Hippocampal formation (tissue), 2 donors: ENCODE results near the gene HOXB6.

ENCODE experiments used
- DNase-seq, 2 donors: peaks; one replicate each; lab custom pipeline; 2025; lab: John Stamatoyannopoulos, UW

The HOXB6 gene

GRCh38 chr17:48552466-48553189, 52.2 kb downstream of the HOXB6 start:
- DNase-seq, result no peak

GRCh38 chr17:48551596-48552465, 53.0 kb downstream of the HOXB6 start:
- no peak for DNase-seq

GRCh38 chr17:48551214-48551555, 53.6 kb downstream of the HOXB6 start:
- DNase-seq, result no peak

DNA sequence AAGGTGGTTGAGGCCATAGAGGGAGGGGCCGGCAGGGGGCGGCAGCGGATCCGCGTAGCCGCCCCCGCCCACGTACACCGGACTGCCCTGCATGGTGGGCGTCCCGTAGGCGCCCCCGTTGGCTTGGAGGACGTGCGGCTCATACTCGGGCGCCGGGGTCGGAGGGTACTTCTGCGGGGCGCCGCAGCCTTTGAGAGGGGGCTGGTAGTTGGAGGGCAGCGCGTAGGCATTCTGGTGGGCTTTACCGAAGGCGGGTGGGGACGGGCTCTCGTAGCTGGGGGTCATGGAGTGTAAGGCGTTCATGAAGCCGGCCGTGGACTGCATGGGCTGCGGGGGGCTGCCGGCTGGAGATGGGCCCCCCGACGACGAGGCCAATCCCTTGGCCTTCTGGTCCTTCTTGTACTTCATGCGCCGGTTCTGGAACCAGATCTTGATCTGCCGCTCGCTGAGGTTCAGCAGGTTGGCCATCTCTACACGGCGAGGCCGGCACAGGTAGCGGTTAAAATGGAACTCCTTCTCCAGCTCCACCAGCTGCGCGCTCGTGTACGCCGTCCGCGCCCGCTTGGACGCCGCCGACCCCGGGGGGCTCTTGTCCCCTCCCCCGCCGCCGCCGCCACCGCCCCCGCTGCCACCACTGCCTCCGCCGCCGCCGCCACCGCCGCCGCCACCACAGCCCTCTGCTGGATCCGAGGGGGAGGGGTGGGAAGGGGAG, 54.1 kb downstream of the HOXB6 start:
- no peak for DNase-seq

DNA sequence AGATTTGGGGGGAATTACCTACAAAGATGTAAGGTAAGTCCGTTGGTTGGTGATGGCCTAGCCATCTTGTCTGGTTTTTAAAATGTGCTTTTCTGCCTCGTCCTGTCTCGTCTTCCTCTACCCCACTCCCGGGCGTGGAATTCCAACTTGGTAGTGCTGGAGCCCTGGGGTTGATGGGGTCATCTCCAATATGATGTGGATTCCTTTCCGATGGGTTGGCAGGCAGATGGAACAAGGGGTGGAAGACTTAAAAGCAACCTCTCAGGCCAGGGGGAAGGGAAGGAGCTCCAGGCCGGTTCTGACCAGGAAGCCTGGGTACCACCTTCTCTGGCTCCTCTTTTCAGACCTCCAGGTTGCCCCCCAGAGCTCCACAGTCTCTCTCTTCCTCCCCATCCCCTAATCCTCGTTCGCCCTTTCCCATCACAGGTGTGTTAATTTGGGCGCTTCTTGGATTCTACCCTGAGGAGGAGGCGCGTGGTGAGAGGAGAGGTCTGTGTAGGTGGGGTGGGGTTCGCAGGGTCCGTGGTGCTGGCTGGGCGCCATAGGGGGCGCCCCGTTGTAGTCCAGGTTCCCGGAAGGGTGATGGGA, 54.8 kb downstream of the HOXB6 start:
- no peak for DNase-seq

DNA sequence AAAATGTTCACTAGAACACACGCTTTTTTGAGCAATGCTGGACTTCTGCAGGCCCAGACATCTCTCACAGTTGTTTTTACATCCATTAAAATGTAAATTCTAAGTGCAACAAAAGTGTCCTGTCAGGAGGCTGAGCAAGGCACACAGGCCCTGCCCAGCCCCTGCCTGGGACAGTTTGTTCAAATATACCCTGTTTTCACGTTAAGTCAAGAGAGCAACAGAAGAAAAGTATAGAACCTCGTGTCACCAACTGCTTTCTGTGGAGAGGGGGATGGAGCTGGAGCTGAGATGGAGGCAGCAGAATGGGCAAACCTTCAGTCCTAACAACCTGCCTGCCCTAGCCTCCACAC, 55.5 kb downstream of the HOXB6 start:
- no peak for DNase-seq

DNA sequence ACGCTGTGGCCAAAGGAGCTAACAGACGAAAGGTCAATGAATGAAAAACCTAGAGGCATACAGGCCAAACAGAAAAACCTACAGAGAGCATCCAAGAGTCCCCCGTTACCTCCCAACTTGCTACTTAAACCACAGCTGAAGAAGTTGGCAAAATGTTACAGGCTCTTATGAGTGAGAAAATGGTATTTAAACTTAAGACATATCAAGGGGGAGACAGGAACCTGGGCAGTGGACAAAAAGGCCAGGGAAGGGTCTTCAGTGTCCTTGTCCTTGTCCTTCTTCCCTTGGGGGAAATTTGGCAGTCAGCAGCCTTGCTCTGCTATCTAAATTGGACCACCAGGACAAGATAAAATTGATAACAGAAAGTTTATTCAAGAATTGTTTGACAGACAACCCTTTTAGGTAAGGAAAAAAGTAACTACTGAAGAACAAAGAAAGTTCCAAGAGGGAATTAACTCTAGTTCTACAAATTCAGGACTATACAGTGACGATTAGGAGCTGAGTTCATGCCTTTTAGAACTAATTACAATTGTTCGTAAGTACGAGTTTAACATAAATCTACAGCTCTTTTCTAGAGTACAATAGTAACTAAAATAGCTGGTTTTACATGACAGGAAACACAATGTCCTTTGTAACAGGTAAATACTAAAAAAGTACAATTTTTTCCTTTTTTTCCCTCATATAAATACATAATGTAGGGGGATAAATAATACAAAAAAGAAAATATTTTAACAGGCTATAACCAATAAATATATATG, 56.1 kb downstream of the HOXB6 start:
- DNase-seq, result no peak

DNA sequence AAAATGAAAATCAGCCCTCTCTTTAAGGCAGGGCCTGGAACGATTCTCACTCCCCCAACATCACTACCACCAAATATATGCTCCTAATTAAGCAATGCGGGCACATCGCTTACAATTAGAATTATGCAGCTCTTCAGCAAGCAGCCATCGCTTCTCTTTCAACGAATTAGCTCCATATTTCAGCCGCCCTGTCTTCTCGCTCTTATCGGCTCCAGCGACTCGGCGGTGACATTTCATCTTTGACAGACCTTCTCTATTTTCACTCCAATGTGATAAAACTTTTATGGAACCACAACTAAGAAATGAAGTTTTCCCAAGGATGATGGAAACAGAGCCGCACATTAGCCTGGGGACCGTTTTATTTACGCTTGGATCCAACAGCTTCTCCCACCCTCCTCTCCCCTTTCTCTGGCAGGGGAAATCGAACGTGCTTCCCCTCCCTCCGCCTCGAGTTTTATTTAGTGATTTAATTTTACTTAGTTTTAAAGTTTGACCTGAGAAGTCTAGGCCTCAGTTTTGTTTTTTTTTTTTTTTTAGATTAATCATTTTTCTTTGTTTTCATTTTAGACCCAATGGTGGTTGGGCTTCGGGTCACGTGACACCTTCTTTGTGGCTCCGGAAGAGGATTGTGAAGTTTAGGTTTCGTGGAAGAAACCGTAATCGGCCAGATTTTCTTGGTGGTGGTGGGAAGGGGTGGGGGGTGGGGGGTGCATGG, 56.8 kb downstream of the HOXB6 start:
- no peak for DNase-seq

DNA sequence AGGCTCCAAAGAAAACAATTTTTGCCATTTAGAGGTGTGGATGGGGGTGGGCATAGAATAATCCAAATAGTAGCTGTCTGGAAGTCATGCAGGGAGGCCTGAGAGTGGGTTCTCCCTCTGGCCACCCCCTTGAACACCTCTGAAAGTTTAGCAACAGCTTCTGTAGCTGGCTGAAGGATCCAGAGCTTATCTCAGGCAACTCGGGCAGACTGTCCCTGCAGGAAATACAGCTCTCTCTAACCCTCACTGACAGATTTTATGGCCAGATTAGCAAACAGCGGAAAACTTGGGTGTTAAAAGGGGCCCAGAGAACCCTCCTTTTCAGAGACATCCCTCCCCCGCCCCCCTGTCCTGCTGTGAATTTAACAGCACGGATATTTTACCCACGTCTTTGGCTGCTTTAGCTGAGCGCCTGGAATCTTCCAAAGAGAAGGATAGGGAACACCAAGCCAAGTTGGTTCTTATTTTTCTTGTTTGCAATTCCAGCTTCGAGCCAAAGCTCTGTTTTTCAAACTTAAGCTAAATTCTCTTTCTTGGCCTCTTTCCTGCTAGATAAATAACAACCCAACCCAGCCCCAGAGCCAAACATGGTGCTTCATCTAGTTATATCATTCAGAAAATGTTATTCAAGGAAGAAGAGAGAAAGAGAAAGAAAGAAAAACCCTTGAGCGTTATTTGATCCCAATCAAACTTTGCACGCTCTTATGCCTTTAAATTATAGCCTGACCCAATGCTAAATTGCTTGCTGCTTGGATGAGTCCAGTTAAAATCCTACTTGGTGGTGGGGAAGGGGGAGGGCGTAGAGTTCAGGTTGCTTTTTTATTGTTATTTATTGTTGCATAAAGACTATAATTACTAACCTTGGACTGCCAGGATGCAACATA, 57.6 kb downstream of the HOXB6 start:
- no peak for DNase-seq

DNA sequence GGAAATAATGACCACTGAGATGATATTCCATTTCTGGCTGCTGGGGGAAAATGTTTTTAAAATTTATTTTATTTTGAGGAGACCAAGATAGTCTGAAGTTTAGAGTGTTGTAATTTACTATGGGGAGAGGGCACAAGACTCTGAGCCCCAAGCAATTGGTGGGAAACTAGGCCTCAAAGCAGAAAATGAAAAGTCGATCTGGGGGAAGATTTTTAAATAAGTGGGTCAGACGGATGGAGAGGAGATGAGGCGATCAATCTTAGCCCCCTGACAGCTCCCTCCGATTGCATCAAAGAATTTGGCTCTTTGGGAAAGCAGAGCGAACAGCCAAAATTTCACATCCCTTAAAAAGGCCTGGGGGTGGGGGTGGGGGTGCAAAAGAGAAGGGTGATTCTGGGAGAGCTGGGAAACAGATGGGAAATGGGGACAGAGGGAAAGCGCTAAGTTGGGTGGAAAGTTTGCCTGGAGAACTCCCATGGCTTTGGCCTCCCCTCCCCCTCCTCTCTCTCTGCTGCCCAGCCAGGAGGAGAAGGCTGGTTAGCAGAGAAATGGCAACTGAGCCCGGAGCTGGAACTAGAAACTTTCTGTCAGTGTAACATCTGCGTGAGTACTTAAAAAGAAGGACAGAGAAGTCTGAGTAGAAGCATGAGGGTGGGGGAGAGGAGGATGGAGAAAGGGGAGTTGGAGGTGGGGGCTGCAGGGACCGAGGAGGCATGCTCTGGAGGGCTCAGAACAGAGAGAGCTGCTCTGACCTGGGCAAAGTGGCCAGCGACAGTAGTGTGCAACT, 58.5 kb downstream of the HOXB6 start:
- DNase-seq, result no peak
